Testis (tissue), 2 donors: ENCODE data around the gene LCN10.

Source experiments
- CTCF ChIP-seq, 3 experiments: fragments of 450-650 bp in 2 of 3; fragments of 200-600 bp in 1 of 3; sonication (generic) in 1 of 3; IDR thresholded peaks; one replicate each; pipeline ENCODE4 v1.5.1; 2016 to 2019; ENCODE audit warnings: antibody characterized with exemption in 3 of 3, mild to moderate bottlenecking in 2 of 3, moderate library complexity in 1 of 3
- POLR2A ChIP-seq: fragments of 450-650 bp; IDR thresholded peaks from one replicate; pipeline ENCODE4 v1.6.1; 2017; ENCODE audit warnings: antibody characterized with exemption, mild to moderate bottlenecking, moderate library complexity

DNA sequence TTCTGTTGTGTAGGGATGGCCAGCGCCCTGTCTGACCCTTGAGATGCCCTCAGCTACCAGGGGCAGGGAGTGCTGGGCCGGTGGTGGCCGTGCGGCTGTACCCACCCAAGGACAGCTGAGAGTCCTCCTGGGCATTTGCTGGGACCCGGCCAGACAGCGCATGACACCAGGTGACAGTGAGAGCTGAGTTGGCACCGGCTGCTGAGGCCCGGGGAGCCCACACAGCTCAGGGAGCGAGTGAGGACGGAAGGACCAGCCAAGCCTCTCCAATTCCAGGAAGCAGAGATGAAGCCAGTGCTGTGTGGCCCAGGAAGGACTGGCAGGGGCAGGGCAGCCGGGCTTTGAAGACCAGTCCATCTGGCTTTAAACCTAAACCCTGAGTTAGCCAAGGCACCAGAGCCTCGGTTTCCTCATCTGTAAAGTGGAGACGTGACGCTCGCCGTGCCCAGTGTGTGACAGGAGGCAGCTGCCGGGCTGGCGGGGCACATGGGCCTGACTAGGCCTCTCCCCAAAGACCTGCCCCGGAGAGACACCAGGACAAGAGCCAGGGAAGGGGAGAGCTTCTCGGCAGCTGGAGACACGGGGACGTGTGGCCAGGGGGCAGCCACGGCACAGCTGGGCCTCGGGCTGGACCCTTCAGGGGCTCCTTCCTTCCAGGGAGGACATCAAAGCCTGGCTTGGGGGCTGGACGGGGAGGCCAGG, 52.5 kb downstream of the LCN10 start:
- no peak for TF ChIP-seq CTCF (IDR thresholded peaks at IDR 0.05)
- TF ChIP-seq POLR2A, result no peak
